CD4-positive, alpha-beta T cell (primary cell): ENCODE data around the gene FERD3L. TPM values are rescaled to one million over a fixed set of nuclear protein-coding genes. Genes with fewer than 3 reads are reported as not detected.
A peak's percentile ranks its signal among the peaks of the same experiment; 100 is the strongest.

Source experiments
- ATAC-seq: fragments of 200-7000 bp; cut with Tn5 transposase; one replicate; pipeline ENCODE4 v1.10.0; 2022; ENCODE audit warnings: mild to moderate bottlenecking; ENCODE audit not compliant: poor library complexity
- CTCF ChIA-PET: fragments of 350-600 bp; sonication (Branson Sonifier 250); formaldehyde crosslinking; loops from one replicate; lab custom pipeline; 2021; ENCODE audit warnings: antibody characterized with exemption, inconsistent platforms; lab: Charles Lee
- POLR2A ChIA-PET: fragments of 350-600 bp; sonication (Branson Sonifier 250); formaldehyde crosslinking; loops from one replicate; lab custom pipeline; 2021; ENCODE audit warnings: antibody characterized with exemption, inconsistent platforms; lab: Charles Lee
- DNase-seq, 14 experiments: peaks; one replicate each; pipeline ENCODE4 v3.0.0-alpha.2; 2013 to 2020; ENCODE audit warnings: mixed read lengths in 2 of 14
- H3K27ac ChIP-seq, 2 donors: one replicate each; pipeline versions ENCODE4 v1.5.1 to v1.7.0; 2013; ENCODE audit warnings: low read length in 2 of 2, low read depth in 1 of 2, mild to moderate bottlenecking in 1 of 2
- H3K27me3 ChIP-seq, 2 experiments: 1 replicate in 1 of 2; 2 replicates in 1 of 2; pipeline versions ENCODE4 v1.6.1 to v1.7.0; 2013; ENCODE audit warnings: low read length in 2 of 2, control low read depth in 1 of 2, mild to moderate bottlenecking in 1 of 2, moderate library complexity in 1 of 2; ENCODE audit not compliant: insufficient read depth in 2 of 2, control insufficient read depth in 1 of 2
- H3K36me3 ChIP-seq: one replicate; pipeline ENCODE4 v1.6.1; 2013; ENCODE audit warnings: low read length, control low read depth; ENCODE audit not compliant: insufficient read depth
- H3K4me1 ChIP-seq: one replicate; pipeline ENCODE4 v1.6.1; 2013; ENCODE audit warnings: low read length, control low read depth; ENCODE audit not compliant: insufficient read depth
- H3K4me3 ChIP-seq: one replicate; pipeline ENCODE4 v1.5.1; 2013; ENCODE audit warnings: mild to moderate bottlenecking, low read length, moderate library complexity
- H3K9me3 ChIP-seq, 2 experiments: 1 replicate in 1 of 2; 2 replicates in 1 of 2; pipeline versions ENCODE4 v1.6.1 to v1.7.0; 2013; ENCODE audit warnings: low read length in 2 of 2, mild to moderate bottlenecking in 2 of 2, control low read depth in 1 of 2, moderate library complexity in 1 of 2; ENCODE audit not compliant: control insufficient read depth in 1 of 2, insufficient read depth in 1 of 2
- H3K27ac Mint-ChIP-seq: one replicate; pipeline ENCODE4 v1.8.0; 2020; ENCODE audit warnings: mixed read lengths
- H3K27me3 Mint-ChIP-seq: one replicate; pipeline ENCODE4 v1.8.0; 2021; ENCODE audit warnings: mixed read lengths
- H3K36me3 Mint-ChIP-seq: one replicate; pipeline ENCODE4 v1.8.0; 2021; ENCODE audit warnings: low read depth, mixed read lengths
- H3K4me1 Mint-ChIP-seq: one replicate; pipeline ENCODE4 v1.8.0; 2021; ENCODE audit warnings: low read depth, mixed read lengths
- H3K4me3 Mint-ChIP-seq: one replicate; pipeline ENCODE4 v1.8.0; 2020; ENCODE audit warnings: mild to moderate bottlenecking, mixed read lengths
- H3K9me3 Mint-ChIP-seq: one replicate; pipeline ENCODE4 v1.8.0; 2020; ENCODE audit warnings: mixed read lengths
- intact Hi-C, 2 experiments: fragments of 100-400 bp; cut with DNase I in 1 of 2; cut with micrococcal nuclease in 1 of 2; formaldehyde crosslinking; loops; one replicate each; pipeline versions ENCODE4 v1.15.1 to v1.9.0; 2023 to 2025; cut with DNase I, micrococcal nuclease
- total RNA-seq, 174 experiments: library from RNA in 2 of 174; stranded (reverse) in 2 of 174; gene quantifications; one replicate each; pipeline ENCODE4 v1.2.3 and lab custom pipeline; 2021 to 2026
- TF ChIP-seq, protein P1 (sequence below): fragments of 200-600 bp; IDR thresholded peaks from one replicate; pipeline ENCODE4 v1.8.0; 2022; ENCODE audit warnings: antibody characterized with exemption, mild to moderate bottlenecking

FERD3L gene
- total RNA-seq, 2 experiments from 2014 or later, result not detected

DNA sequence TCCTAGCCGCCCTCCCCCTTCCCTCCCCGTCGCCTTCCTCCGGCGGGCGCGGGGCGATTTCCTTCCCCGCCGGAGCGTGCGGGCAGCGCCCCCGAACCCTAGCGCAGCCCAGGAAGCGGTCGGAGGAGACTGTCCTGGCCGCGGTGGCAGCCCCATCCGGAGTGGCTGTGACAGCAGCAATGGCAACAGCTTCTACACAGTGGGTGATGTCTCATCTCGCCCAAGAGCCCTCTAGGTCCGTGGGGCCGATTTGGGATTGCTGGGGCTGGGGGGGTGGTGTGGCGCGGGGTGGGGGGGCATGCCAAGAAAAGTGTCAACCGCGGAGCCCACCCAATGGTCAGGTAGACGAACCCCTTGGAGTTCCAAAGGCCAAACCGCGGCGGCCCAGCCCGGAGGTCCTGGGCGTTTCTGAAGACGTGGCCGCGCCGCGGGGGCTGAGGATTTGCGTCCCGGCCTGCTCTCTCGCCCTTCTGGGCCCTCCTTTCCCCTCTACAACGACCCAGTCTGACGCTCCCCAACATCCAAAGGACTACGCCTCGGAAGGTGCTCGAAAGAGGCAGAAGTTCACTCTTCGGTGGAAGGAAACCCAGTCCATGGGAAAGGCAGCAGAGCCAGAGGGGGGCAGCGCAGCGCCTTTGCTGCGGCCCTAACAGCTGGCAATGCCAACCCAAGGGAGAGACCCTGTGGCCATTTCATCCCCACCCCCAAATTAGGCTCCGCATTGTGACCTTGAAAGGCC, 27.2 kb downstream of the FERD3L start:
- Histone ChIP-seq H3K36me3 (no peaks in the 10 kb centered on the region), H3K4me3 (no peak overlapping the region), H3K27me3 (peaks cover 34 to 76% of the 10 kb centered on the region in 2 experiments), H3K9me3 (peaks cover 0 to 26% of the 10 kb centered on the region in 2 experiments), H3K4me1 (peaks cover 9% of the 10 kb centered on the region), H3K27ac (no peak overlapping the region)
- intact Hi-C loops, result no loop called here
- DNase-seq (no peak), ATAC-seq (no peak)
- ChIA-PET CTCF (no interaction called here), POLR2A (no interaction called here)
- Mint-ChIP-seq H3K9me3 (no peaks in the 10 kb centered on the region), H3K4me3 (no peak overlapping the region), H3K27ac (no peak overlapping the region), H3K27me3 (peaks cover 61% of the 10 kb centered on the region), H3K36me3 (no peaks in the 10 kb centered on the region), H3K4me1 (no peaks in the 10 kb centered on the region)
- TF ChIP-seq, protein P1, sequence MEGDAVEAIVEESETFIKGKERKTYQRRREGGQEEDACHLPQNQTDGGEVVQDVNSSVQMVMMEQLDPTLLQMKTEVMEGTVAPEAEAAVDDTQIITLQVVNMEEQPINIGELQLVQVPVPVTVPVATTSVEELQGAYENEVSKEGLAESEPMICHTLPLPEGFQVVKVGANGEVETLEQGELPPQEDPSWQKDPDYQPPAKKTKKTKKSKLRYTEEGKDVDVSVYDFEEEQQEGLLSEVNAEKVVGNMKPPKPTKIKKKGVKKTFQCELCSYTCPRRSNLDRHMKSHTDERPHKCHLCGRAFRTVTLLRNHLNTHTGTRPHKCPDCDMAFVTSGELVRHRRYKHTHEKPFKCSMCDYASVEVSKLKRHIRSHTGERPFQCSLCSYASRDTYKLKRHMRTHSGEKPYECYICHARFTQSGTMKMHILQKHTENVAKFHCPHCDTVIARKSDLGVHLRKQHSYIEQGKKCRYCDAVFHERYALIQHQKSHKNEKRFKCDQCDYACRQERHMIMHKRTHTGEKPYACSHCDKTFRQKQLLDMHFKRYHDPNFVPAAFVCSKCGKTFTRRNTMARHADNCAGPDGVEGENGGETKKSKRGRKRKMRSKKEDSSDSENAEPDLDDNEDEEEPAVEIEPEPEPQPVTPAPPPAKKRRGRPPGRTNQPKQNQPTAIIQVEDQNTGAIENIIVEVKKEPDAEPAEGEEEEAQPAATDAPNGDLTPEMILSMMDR, result no peak

DNA sequence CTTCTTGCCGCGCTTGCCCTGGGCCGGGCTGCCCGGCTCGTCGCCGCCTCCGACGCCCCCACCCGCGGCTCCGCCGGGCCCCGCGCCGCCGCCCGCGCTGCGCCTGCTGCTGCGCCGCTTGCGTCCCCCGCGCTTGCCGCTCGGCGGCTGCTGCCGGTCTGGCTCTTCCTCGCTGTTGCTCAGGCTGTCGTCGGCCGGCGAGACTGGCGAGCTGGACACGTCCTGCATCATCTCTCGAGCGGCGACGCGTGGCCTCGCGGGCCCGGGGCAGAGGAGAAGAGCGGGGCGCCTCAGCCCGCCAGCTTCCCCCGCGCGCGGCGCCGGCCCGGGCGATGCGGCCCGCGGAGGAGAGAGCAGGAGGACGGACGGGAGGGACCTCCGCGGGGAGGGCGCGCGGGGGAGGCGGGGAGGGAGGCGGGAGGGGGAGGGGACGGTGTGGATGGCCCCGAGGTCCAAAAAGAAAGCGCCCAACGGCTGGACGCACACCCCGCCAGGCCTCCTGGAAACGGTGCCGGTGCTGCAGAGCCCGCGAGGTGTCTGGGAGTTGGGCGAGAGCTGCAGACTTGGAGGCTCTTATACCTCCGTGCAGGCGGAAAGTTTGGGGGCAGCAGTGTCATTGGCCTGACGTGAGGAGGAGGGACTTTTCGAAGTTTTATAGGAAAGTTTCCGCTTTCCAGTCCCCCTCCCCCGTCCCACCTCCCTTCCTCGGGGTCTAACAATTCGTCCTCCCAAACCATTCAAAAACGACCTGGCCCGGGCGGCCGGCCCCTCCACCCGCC, 27.9 kb downstream of the FERD3L start, which contains the start of gene TWIST1:
TSS of gene TWIST1 (minus strand) at position 546 of the 779 bp plus-strand sequence. CDS start at position 231, 315 bp downstream.
- TF ChIP-seq, protein P1, result no peak
- Mint-ChIP-seq H3K27ac (no peak within 1 kb of the TSS), H3K36me3 (no peaks in the 10 kb centered on the region), H3K4me1 (no peaks in the 10 kb centered on the region), H3K27me3 (peaks cover 65% of the 10 kb centered on the region), H3K9me3 (no peaks in the 10 kb centered on the region), H3K4me3 (no peak within 1 kb of the TSS)
- ATAC-seq (no peak), DNase-seq (peak in 1 of 14 experiments; percentile 4)
- ChIA-PET CTCF (no interaction called here), POLR2A (no interaction called here)
- Histone ChIP-seq H3K9me3 (peaks cover 0 to 30% of the 10 kb centered on the region in 2 experiments), H3K4me3 (no peak within 1 kb of the TSS), H3K27ac (no peak within 1 kb of the TSS), H3K36me3 (no peaks in the 10 kb centered on the region), H3K4me1 (peaks cover 9% of the 10 kb centered on the region), H3K27me3 (peaks cover 41 to 83% of the 10 kb centered on the region in 2 experiments)
- intact Hi-C loops, result no loop called here

DNA sequence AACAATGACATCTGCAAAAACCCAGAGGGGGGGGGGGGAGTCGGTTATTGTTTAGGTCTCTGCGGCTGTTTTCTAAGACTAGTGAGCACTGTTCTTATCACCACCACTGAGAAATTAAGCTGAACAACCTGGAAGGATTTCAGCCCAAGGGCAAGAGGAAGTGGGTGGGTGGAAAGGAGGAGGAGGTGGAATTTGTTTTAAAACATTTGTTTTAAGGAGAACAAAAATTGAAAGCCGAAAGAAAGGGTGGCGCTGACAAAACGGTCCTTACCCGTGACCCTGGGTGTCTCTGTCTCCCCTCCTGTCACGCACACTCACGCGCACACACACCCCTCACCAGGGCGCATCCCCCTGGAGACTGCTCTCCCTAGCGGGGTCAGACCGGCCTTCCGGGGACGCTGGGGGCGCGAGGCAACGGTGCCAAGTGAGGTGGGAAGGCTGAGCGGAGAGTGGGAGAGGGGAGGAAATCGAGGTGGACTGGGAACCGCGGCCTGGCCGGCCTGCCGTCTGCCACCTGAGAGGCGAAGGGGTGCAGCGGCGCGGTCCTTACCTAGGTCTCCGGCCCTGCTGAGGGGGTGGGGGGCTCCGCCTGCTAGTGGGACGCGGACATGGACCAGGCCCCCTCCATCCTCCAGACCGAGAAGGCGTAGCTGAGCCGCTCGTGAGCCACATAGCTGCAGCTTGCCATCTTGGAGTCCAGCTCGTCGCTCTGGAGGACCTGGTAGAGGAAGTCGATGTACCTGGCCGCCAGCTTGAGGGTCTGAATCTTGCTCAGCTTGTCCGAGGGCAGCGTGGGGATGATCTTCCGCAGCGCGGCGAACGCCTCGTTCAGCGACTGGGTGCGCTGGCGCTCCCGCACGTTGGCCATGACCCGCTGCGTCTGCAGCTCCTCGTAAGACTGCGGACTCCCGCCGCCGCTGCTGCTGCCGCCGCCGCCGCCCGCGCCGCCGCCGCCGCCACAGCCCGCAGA, 28.8 kb downstream of the FERD3L start:
- Histone ChIP-seq H3K4me3 (no peak overlapping the region), H3K4me1 (peaks cover 9% of the 10 kb centered on the region), H3K27me3 (peaks cover 49 to 85% of the 10 kb centered on the region in 2 experiments), H3K36me3 (no peaks in the 10 kb centered on the region), H3K27ac (no peak overlapping the region), H3K9me3 (peaks cover 0 to 32% of the 10 kb centered on the region in 2 experiments)
- Mint-ChIP-seq H3K36me3 (no peaks in the 10 kb centered on the region), H3K27me3 (peaks cover 73% of the 10 kb centered on the region), H3K9me3 (no peaks in the 10 kb centered on the region), H3K4me3 (peak overlapping the region; percentile 11), H3K4me1 (no peaks in the 10 kb centered on the region), H3K27ac (no peak overlapping the region)
- intact Hi-C loops, result no loop called here
- no peak for DNase-seq
- CTCF ChIA-PET, result no interaction called here
- no peak for ATAC-seq
- TF ChIP-seq, protein P1, result no peak
- POLR2A ChIA-PET, result no interaction called here
